ENCODE data around the gene TAS2R39.
"Not testable (repeated sequence)": the region's sequence is repeated elsewhere in the genome, so short reads cannot be mapped to it uniquely, and the experiment has no call there.

The TAS2R39 gene

DNA sequence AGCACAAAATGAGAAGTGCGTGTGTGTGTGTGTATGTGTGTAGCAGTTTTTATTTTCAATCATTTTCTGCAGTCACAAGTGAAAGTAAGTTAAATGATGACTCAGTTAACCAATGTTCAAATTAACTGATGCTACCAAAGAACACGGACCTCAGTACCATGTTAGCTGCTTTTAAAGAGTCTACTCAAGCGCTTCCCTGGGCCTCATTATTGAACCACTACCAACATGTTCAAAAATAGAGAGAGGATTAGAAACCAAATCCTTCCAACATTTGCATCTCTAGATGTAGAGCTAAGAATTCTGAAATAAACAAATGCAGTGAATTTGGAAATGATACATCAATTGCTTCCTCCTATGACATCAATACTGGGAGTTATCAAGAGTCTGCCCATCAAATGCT lies at the start of gene TAS2R39:
TSS of gene TAS2R39 (plus strand) at position 396 of the 400 bp plus-strand sequence. CDS start at position 396, 0 bp downstream.
- no peak for DNase-seq

DNA sequence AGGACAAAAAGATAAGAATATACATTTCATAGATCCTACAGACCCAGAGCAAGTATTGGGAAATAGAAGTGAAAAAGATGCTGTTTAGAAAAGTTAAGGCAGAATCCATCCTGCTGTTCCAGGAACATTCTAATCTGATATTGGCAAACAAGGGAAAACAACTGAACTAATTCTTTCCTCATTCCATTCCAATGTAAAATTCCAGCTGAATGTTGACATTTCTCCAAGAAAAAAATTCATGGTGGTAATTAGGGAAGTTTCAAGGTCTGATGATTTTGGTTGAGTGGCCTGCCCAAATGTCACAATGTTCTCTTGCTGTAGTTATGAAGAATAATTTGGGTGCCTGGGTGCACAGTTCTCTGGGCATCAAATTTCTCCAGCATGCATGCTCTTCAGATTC lies 36.1 kb upstream of the TAS2R39 start:
- no peak for DNase-seq

DNA sequence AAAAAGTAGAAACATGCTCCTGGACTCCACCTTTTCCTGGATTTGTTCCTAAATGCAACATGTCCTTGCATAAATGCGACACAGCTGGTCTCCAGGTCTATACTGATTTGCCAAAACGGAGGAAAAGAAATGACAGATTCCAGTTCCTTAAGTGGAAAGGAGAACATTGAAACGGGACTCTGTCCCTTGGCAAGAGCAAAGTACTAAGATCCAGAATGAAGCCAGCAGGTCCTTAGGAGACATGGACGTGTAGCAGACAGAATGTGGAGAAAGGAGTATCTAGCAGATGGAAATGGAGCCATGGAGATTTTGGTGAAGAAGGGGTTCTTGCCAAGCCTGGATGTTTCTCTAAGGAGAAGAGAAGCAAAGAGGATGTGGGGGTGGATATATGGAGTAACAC lies 35.2 kb upstream of the TAS2R39 start:
- DNase-seq: no peak

DNA sequence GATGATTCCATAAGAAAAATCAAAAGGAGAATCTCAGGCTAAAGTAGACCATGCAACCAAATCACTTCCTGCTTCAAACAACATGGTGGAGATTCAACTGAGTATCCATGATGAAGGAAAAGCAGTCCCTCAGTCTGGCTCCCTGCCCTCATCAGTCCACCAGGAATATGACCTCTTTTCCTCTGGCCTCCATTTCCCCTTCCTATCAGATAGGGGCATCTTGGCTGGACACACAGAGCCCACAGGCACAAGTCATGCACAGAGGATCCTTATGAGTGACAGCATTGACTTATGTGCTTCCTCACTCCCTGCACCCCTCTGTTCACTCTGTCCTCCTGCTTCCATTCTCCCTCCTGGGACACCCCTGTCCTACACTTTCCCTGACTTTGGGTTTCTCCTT lies 34.6 kb upstream of the TAS2R39 start:
- DNase-seq: no peak

DNA sequence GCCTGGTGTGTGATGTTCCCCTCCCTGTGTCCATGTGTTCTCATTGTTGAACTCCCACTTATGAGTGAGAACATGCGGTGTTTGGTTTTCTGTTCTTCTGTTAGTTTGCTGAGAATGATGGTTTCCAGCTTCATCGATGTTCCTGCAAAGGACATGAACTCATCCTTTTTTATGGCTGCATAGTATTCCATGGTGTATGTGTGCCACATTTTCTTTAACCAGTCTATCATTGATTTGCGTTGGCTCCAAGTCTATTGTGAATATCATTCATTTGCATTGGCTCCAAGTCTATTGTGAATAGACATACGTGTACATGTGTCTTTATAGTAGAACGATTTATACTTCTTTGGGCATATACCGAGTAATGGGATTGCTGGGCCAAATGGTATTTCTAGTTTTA lies 32.5 kb upstream of the TAS2R39 start:
- not testable (repeated sequence) for DNase-seq

DNA sequence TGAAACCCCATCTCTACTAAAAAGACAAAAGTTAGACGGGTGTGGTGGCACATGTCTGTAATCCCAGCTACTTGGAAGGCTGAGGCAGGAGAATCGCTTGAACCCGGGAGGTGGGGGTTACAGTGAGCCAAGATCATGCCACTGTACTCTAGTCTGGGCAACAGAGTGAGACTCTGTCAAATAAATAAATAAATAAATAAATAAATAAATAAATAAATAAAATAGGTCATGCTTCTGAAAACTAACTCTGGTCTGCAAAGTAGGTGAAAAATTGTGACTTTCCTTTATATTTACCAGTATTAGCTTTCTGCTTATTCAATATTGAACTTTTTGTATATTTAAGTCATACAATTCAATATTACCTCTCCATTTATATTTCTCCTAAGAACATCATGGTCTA lies 24.6 kb upstream of the TAS2R39 start:
- not testable (repeated sequence) for DNase-seq

DNA sequence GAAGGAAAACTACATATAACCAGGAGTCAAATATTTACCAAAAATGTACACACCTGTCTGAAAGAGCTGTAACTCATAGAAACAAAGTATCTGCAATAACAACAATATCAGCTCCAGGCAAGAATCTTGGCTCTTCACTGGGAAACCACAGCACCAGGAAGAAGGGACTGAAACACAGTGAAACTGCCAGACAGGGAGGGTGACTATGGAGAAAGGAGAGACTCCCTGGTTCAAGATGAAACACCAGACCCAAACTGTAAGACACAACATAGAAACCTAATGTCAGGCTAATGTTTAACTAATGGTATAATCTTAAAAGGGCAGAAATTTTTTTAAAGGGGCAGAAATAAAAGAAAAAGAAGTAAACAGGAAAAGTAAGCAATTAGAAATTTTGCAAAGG lies 11.5 kb upstream of the TAS2R39 start:
- DNase-seq: no peak

DNA sequence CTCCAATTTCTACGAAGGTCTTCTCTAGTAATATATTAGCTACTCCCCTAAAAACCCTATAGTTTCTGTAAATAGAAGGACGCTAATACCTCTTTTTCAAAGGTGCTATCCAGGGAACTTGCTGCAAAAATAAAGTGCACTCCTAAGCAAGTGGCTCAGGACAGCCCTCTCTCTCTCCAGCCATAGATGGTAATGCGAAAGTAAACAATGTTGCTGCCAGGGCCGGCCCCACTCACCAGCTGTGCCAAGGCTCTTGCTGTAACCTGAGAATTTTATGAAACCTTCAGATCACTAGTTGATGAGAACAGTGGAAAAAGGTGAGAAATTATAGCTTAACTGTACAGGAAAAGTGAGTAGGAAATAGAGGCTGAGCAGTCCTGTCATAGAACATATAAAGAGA lies 10.9 kb upstream of the TAS2R39 start:
- DNase-seq: no peak

DNA sequence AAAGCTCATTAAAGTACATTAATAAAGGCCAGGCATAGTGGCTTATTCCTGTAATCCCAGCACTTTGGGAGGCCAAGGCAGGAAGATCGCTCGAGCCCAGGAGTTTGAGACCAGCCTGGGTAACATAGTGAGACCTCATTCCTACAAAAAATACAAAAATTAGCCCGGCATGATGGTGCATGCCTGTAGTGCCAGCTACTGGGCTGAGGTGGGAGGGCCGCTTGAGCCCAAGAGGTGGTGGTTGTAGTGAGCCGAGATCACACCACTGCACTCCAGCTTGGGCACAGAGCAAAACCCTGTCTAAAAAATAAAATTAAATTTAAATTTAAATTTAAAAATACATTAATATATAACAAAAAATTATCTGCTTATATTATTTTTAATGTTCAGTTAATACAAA lies 7.1 kb upstream of the TAS2R39 start:
- DNase-seq: no peak

DNA sequence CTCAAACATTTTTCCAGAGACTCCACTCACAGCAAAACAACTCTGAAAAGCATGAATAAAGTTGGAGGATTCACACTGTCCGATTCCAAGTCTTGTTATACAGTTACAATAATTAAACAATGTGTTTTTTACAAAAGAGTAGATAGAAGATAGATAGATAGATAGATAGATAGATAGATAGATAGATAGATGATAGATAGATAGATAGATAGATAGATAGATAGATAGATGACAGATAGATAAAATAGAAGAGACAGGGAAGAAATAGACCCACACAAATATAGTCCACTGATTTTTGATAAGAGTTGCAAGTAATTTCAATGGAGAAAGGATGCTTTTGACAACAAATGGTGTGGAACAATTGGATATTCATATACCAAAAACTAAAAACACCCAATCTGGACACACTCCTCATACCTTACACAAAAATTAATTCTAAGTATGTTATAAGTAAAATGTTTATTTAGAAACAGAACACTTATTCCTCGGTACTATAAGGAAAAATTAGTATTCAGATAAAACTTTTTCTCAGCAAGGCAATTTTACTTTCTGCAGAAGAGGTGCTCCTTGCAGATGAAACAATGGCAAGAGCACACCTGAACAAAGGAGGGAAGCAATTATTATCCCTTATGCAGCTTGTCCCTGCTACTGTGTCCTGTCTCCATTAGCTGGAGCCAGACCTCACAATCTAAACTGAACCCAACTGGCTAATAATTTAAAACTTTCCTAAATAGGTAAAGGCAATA lies 5.7 kb upstream of the TAS2R39 start:
- DNase-seq: no peak

DNA sequence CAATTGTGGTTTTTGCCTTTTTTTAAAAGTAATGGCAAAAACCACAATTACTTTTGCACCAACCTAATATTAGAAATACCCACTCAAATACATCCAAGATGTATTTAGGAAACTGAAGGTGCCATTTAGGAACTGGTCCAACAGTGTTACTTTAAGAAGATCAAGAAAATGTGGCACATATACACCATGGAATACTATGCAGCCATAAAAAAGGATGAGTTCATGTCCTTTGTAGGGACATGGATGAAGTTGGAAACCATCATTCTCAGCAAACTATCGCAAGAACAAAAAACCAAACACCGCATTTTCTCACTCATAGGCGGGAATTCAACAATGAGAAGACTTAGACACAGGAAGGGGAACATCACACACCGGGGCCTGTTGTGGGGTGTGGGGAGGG lies 2.4 kb upstream of the TAS2R39 start:
- DNase-seq: not testable (repeated sequence)

DNA sequence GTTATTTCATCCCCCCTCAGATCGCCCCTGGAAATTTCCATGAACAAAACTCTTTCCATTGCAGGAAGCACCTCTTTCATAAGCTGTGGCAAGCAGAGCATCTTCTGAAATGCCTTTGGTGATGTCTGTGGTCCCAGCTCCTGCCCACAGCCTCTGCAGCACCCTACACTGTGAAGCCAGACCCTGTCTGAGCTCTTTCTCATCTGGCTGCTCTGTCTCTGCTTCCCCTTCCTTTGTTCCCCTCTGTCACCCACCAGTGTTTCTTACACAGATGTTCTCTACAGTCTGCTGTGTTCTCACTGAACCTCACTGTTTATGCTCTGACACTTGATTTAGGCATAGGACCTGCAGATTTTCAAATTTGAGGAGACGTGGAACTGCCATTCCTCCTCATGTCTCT lies 1.9 kb upstream of the TAS2R39 start:
- no peak for DNase-seq

DNA sequence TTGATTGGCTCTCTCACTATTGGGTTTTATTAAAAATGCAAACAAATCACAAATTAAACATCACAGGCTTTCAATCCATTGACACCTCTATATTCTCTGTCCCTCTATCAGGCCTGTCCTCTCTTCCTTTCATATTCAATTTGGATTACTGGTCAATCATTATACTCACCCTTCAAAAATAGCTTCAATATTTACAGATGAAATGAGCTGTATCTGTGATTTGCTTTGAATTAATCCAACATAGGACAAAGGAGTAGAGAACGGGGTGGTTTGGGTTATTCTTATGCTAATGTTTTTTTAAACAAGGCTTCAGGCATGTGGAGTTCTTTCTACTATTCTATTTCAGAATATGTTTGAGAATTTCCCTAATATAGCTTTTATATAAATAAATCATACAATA lies 2.3 kb downstream of the TAS2R39 start:
- no peak for DNase-seq

DNA sequence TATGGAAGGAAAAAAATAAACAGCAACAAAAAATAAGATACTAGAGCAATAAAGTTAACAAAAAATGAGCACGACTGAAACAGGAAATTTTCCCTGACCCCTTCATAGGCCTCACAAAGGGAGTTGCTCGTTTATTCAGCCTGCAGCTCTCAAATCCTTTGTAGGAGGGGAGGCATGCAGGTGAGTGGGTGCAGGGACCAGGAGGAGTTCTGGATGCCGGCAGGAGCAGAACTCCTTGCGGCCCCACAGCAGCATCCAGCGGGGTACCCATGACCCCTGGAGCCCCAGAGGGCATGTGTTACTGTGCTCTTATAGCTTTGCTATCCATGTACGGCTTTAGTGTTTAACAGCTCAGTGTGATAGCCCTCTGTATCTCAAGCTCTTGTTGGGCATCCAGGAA lies 5.8 kb downstream of the TAS2R39 start:
- no peak for DNase-seq

DNA sequence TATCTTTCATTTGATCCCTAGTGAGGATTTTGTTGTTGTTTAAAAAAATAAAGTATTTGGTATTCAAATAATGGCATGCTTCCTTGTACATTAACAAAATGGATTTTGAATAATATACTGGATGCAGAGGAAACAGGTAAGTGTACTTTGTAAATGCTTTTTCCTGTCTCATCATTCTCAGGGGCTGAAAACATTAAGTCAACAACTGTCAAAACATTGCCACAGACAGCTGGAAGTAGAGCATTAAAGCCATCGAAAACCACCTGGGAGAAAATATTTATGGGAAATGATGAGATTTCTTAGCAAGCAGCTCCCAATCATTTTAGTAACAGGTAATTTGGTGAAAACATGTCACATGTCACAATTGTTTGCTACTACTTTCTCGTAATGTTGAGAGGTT lies 10.7 kb downstream of the TAS2R39 start:
- no peak for DNase-seq

DNA sequence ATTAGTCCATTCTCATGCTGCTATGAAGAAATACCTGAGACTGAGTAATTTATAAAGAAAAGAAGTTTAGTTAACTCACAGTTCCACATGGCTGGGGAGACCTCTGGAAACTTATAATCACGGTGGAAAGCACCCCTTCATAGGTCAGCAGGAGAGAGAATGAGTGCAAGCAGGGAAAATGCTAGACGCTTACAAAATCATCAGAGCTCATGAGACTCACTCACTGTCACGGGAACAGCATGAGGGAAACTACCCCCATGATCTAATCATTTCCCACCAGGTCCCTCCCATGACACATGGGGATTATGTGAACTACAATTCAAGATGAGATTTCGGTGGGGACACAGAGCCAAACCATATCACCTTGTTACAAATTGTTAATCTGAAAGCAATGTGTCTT lies 15.8 kb downstream of the TAS2R39 start:
- no peak for DNase-seq

DNA sequence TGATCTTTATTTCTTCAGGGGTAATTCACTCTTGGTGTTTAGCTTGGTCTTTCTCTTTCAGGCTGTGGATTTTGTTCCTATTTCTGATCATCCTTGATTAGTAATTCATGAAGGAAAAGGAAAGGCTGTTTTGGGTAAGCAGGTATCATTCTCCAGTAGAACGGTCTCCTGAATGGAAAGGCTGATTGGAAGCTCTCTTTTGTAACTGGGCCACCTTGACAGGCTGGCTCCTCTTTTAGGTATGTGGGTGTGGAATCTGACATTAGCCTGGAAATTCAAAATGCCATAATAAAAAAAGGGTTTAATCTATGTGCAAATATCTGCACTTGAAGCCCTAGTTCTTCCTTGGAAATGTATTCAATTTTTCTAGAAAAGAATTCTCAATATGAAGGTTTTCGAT lies 18.9 kb downstream of the TAS2R39 start:
- DNase-seq: no peak

DNA sequence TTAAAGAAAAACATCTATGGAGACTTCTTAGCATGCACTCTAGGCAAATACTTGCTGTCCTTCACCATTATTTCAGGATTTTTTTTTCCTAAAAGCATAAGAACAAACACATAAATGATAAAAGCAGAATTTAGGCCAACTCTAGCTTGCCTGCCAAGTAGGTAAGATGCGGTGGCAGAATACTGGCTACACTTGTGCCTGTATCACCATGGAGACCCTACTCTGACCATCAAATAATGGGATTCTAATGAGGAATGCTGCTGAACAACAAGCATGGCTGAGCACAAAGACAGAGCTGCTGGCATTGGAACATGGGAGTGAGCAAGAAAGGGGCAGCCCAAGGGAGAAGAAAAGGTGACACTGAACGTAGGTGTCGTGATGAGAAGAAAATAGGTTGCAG lies 20.2 kb downstream of the TAS2R39 start:
- DNase-seq: no peak

DNA sequence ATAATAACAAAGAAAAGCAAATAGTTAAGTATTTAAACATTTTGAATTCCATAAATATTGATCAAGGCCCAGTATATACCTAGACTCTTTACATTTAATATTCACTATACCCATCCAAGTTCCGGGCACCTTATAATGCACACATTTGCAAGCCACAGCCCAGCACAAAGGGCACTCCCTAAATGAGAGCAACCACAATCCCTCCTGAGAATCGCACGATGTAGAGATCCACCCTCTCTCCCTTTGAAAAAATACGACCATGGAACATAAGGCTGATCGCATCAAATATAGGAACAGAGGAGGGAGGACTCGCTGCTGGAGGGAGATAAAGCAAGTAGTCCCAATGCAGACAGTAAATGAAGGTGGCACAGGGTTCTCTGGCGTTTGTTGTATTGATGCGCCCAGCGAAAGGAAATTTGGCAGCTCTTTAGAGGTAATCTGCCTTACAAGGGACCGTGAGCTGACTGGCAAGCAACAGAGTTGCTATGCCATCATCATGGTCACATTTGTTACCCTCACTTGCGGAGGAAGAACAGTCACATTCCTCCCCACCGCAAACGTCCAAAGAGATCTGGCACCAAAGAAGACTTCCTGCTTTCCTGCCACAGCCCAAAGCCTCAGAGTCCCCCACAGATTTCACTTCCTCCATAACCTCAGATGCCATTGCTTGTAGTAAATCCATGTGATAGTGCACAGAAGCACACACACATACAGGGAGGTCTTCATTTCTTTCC lies 22.5 kb downstream of the TAS2R39 start:
- DNase-seq: no peak

DNA sequence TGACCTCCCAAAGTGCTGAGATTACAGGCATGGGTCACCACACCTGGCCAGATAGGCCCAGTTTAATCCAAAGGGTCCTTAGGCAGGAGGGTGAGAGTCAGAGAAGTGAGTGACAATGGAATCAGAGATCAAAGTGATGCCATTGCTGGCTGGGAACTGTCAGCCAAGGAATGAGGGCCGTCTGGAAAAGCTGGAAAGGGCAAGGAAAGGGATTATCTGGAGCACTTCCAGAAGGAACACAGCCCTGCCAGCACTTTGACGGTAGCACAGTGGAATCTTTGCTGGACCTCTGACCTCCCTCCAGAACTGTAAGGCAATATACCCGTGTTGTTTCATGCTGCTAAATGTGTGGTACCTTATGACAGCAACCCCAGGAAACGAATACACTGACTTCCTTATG lies 27.3 kb downstream of the TAS2R39 start:
- DNase-seq: no peak

DNA sequence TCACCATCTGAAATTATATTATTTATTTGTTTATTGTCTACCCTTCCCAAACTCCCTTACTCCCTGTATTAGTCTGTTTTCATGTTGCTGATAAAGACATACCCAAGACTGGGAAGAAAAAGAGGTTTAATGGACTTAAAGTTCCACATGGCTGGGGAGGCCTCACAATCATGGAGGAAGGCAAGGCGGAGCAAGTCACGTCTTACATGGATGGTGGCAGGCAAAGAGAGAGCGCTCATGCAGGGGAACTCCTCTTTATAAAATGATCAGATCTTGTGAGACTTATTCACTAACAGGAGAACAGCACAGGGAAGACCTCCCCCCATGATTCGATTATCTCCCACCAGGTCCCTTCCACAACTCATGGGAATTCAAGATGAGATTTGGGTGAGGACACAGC lies 30.3 kb downstream of the TAS2R39 start:
- not testable (repeated sequence) for DNase-seq

DNA sequence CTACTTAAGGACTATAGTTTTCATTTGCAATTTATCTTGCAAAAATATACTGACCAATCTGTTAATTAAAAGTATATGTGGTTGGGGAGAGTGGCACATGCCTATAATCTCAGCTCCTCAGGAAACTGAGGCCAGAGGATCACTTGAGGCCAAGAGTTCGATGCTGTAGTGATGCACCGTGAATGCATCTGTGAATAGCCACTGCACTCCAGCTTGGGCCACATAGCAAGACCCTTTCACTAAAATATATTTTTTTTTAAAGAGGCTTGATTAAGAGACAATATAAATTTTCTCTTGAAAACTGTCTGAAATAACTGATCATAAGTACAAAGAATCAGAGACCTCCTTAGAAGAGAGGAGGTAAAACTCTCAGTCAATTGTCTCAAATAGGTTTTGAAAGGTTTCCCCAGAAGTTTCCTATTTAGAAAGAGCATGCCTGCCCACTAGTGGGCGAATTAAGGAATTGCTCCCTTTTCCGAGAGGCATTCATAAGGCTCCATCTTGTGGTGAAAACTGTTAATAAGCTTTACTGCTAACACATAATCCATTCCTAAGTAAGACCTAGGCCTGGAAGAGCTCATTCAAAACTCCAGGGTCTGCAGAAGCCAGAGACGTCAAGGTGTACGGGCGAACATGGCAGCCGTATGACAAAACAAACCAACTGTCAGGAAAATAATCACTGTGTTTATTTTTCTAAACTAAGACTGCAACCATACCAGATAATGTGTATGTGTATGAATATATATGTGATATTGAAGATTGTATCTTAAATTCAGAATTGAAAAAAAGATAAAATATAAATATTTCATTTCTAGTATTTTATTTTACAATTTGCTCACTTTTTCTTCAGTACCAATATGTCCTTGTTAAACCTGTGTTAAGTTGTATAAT lies 31.8 kb downstream of the TAS2R39 start:
- peak; percentile 75 for DNase-seq

DNA sequence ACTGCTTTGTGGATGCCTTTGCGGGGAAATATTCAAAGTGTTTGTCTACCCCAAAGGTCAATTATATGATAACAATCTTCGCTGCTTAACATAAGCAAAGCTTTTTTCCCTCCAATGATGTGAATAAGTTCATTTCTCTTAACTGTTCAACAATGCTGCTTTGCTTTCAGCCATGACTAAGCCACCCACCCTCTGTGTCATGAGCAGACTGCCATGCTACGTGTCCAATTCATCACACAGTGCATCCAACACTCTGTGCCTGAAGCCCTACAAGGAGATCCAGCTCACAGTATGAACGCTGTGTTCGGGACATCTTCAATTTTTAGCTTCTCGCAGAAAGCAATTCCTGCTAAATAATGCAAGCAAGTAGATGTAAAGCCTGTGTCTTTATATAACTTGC lies 32.9 kb downstream of the TAS2R39 start:
- no peak for DNase-seq

DNA sequence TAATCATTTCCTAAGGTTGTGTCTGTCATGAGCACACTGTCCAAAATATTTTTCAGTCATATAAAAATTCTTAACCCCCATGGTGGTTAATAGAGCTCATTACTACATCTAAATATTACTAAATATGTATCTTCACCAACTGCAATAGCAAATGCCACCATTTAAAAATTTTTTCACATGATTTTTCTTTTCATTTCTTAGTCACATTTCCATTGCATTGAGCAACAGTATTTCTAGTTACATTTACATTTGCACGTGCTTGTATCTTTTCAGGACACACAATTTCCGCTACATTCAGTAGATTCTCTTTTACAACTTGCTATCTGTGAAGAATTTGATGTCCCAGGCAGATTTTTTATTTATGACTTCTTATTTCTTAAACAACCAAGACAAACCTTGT lies 33.5 kb downstream of the TAS2R39 start:
- no peak for DNase-seq

Measured in NCI-H2227 treated with DMSO at 0.1 percent for 48 hours (cell line).